OCI-LY3 (cell line): ENCODE data around the gene SCUBE3.

Experiments used
- CTCF ChIP-seq: fragments of 200-600, 300-600 bp; sonication (generic); IDR thresholded peaks from 2 replicates; pipeline ENCODE4 v1.5.1; 2014; ENCODE audit warnings: antibody characterized with exemption, low read length, low read depth
- EZH2phosphoT487 ChIP-seq: fragments of 200-600 bp; shearing (Covaris generic); IDR thresholded peaks from 2 replicates; pipeline ENCODE4 v1.6.1; 2018; ENCODE audit warnings: antibody characterized with exemption, mixed run types, low read depth

- TF ChIP-seq CTCF (no peak), EZH2phosphoT487 (no peak)
Measured at GRCh38 chr6:35202066-35202546, 11.7 kb upstream of the SCUBE3 start.
